HG03520 (cell line): ENCODE data around the gene RAB7A.

Experiments
- ATAC-seq: cut with Tn5 transposase; IDR thresholded peaks from one replicate; pipeline ENCODE4 v1.9.1; 2021; ENCODE audit warnings: mild to moderate bottlenecking, moderate library complexity; ENCODE audit not compliant: unreplicated experiment

RAB7A gene

GRCh38 chr3:128848936-128849335 is 123.0 kb downstream of the RAB7A start:
- no peak for ATAC-seq

DNA sequence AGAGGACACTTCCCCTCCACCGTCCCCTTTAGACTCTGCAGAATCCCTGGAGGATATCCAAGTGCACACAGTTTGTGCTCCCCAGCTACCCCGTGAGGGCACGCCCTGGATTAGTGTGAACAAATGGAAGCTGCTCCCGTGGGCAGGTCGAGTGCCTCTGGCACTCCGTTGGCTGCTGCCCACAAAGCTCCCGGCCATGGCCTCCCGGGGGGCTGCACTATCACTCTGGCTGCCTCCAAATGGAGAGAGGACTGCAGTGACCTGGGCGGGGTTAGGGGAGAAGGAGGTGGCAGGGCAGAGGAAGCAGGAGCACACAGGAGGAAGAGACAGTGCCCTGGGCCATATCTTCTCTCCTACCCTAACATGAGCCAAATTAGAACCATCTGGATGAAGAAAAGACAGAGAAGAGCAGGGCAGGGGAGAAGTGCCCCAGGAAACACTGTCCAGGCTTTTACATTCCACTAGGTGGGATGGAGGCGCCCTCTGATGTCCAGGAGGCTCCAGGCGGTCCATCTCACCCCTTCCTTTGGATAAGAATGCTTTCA is 124.0 kb downstream of the RAB7A start:
- ATAC-seq = no peak

- ATAC-seq = no peak
These were observed 124.6 kb downstream of the RAB7A start for GRCh38 chr3:128850544-128850943.

DNA sequence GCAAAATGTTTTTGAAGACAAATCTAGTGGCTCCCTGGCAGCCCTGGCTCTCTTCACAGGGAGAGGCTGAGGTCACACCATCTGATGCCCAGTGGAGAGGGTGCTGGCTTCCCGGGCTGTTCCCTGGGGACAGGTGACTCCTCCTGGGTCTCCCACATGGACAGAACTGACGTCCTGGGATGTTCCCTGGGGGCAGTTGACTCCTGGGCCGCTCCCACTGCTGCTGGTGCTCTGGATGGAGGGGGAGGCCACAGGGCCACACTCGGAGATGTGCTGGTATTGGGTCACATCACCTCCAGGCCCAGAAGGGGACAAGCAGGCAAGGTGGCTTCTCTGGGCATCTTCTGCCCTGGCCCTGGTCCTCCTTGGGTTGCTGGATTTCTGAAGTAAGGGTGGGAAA is 125.6 kb downstream of the RAB7A start:
- no peak for ATAC-seq

- ATAC-seq = no peak
These were observed 127.8 kb downstream of the RAB7A start for GRCh38 chr3:128853826-128854225.

DNA sequence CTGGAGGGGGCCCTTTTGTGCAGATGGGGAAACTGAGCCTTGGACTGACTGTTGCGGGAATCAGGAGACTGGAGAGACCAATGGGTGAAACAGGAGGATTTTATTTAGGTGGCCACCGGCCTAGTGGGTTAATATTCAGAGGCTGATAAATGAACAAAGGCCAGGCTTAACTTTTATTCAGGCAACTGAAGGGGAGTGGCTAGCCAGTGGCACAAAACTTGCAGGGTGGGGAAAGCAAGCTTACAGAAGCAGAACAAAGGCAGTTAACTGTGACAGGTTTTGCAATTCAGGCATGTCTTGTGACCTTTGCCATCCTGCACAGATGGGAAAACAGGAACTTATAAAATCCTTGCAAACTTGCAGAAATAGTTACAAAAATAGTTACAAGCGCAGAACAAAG is 128.5 kb downstream of the RAB7A start:
- ATAC-seq = no peak

DNA sequence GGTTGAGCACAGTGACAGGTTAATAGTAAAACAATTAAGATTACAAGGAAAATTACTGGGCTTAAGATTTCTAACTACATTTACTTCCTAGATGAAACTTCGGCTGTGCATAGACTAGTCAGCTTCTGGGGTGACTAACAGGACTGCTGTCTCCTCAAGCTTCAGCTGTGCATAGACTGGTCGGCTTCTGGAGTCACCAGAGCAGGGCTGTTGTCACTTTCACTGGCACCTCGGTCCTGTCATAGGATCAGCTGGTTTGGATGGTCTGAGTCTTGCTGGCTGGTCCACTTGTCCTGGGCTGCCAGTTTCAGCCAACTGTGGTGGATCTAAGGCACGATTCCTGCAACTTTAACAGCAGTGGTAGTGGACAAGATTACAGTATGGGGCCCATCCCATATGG is 129.6 kb downstream of the RAB7A start:
- ATAC-seq = no peak

DNA sequence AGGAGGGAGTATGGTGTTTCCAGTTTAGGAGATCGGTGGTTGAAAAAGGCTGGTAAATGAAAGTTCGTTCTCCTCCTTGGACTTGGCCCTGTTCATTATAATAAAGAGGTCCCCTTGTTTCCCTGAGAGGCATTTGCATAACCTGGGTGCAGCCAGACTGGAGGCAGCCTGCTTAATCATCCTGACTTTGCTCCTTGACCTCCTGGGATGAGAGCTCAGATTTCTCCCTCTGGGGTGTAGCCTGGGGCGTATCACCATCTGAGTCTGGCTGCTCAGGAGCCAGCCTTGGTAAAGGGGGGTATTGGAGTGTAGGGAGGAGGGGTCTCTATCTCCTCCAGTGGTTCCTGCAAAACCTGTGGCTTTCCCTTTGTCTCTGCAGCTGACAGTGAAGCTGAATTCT is 132.2 kb downstream of the RAB7A start:
- ATAC-seq = no peak

DNA sequence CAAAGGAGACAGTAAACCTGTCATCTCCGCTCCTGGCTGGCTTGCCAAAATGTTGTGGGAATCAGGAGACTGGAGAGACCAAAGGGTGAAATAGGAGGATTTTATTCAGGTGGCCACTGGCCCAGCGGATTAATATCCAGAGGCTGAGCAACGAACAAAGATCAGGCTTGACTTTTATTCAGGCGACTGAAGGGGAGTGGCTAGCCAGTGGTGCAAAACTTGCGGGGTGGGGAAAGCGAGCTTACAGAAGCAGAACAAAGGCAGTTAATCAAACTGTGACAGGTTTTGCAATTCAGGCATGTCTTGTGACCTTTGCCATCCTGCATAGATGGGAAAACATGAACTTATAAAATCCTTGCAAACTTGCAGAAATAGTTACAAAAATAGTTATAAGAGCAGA is 133.6 kb downstream of the RAB7A start:
- no peak for ATAC-seq

DNA sequence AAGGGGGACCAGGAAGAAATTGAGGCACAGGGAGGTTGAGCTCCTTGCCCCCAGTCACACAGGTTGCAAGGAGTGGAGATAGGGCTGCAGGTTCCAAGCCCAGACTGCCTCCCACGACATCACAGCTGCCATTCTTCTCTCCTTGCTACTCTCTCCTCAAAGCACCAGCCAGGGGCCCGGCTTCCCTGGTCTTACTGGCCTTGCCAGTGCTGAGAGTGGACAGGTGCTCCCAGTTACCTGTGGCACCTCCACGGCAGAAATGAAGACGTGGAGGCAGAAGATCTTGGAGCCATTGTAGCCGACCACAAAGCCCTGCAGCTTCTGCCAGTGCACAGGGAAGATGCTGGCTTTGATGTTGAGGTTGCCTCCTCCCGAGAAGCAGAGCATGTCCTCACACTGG is 135.5 kb downstream of the RAB7A start:
- ATAC-seq = no peak

DNA sequence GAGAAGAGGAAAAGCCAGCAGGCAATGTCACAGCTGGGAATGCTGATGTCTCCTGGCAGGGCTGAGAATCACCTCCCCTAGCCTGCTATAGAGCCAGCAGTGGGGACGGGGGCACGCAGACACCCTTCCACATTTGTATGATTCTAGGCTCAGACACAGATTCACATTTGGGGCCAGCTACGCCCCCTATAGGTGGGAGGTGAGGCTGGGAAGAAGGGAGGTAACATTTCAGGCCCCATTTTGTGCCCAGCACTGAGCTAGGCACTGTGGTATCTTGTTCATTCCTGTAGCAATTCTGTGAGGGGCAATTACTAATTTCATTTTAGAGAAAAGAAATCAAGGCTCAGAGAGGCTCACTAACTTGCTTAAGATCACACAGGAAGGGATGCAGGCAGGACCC is 137.6 kb downstream of the RAB7A start:
- no peak for ATAC-seq
